B cell (primary cell): ENCODE data around the gene RHBDF1. TPM values are rescaled to one million over a fixed set of nuclear protein-coding genes. Genes with fewer than 3 reads are reported as not detected.
A peak's percentile ranks its signal among the peaks of the same experiment; 100 is the strongest.
"Not testable (repeated sequence)": the region's sequence is repeated elsewhere in the genome, so short reads cannot be mapped to it uniquely, and the experiment has no call there.

Experiments used
- ATAC-seq: fragments of 200-7000 bp; cut with Tn5 transposase; one replicate; pipeline ENCODE4 v1.10.0; 2021; ENCODE audit warnings: low read depth, mild to moderate bottlenecking, moderate number of reproducible peaks, moderate library complexity
- CTCF ChIA-PET: fragments of 350-600 bp; sonication (Branson Sonifier 250); formaldehyde crosslinking; loops from one replicate; lab custom pipeline; 2021; ENCODE audit warnings: antibody characterized with exemption, inconsistent platforms; lab: Charles Lee
- POLR2A ChIA-PET: fragments of 350-600 bp; sonication (Branson Sonifier 250); formaldehyde crosslinking; loops from one replicate; lab custom pipeline; 2021; ENCODE audit warnings: antibody characterized with exemption; lab: Charles Lee
- DNase-seq: peaks from one replicate; pipeline ENCODE4 v3.0.0; 2013
- H2AFZ ChIP-seq: 2 replicates; pipeline ENCODE4 v1.6.1; 2012; ENCODE audit warnings: mild to moderate bottlenecking, low read depth, low read length; ENCODE audit not compliant: insufficient read depth, poor library complexity, severe bottlenecking
- H3K27ac ChIP-seq, 2 donors: 1 replicate in 1 of 2; 2 replicates in 1 of 2; pipeline ENCODE4 v1.5.1; 2012 to 2013; ENCODE audit warnings: low read length in 2 of 2, mild to moderate bottlenecking in 2 of 2, moderate library complexity in 1 of 2
- H3K27me3 ChIP-seq, 4 experiments: fragments of 200-600 bp in 1 of 4; sonication (generic) in 1 of 4; replicated peaks in 1 of 4; 1 replicate in 2 of 4; 2 replicates in 2 of 4; pipeline versions ENCODE4 v1.6.1 to v1.7.0; 2013 to 2016; ENCODE audit warnings: low read length in 3 of 4, mild to moderate bottlenecking in 2 of 4, mixed read lengths in 1 of 4, moderate library complexity in 1 of 4; ENCODE audit not compliant: insufficient read depth in 4 of 4, control insufficient read depth in 3 of 4; ENCODE audit errors: control extremely low read depth in 1 of 4
- H3K36me3 ChIP-seq, 2 experiments: replicated peaks in 1 of 2; 1 replicate in 1 of 2; 2 replicates in 1 of 2; pipeline versions ENCODE4 v1.6.1 to v1.7.1; 2013; ENCODE audit warnings: low read length in 1 of 2; ENCODE audit not compliant: insufficient read depth in 2 of 2, control insufficient read depth in 1 of 2; ENCODE audit errors: control extremely low read depth in 1 of 2, extremely low read depth in 1 of 2
- H3K4me1 ChIP-seq, 2 donors: fragments of 200-600 bp in 1 of 2; sonication (generic) in 1 of 2; 1 replicate in 1 of 2; 2 replicates in 1 of 2; pipeline versions ENCODE4 v1.5.1 to v1.6.1; 2013 to 2017; ENCODE audit warnings: low read length in 2 of 2; ENCODE audit not compliant: control insufficient read depth in 2 of 2, insufficient read depth in 2 of 2
- H3K4me2 ChIP-seq: replicated peaks from 2 replicates; pipeline ENCODE3; 2012; ENCODE audit warnings: mild to moderate bottlenecking, low read depth, low read length; ENCODE audit not compliant: poor library complexity, severe bottlenecking
- H3K4me3 ChIP-seq, 5 experiments: fragments of 200-600 bp in 1 of 5; sonication (generic) in 1 of 5; 1 replicate in 3 of 5; 2 replicates in 2 of 5; pipeline versions ENCODE4 v1.5.1 to v1.7.0; 2011 to 2016; ENCODE audit warnings: low read length in 4 of 5, mild to moderate bottlenecking in 4 of 5, low read depth in 2 of 5, control low read depth in 1 of 5, moderate library complexity in 1 of 5; ENCODE audit not compliant: insufficient read depth in 1 of 5; ENCODE audit errors: control extremely low read depth in 1 of 5, extremely low read depth in 1 of 5
- H3K79me2 ChIP-seq: fragments of 200-600 bp; sonication (generic); one replicate; pipeline ENCODE4 v1.6.0; 2016; ENCODE audit warnings: low read length; ENCODE audit not compliant: control insufficient read depth, insufficient read depth
- H3K9ac ChIP-seq: fragments of 200-600 bp; sonication (generic); 2 replicates; pipeline ENCODE4 v1.6.1; 2017; ENCODE audit warnings: mild to moderate bottlenecking, low read length, moderate library complexity
- H3K9me3 ChIP-seq, 3 donors: one replicate each; pipeline versions ENCODE4 v1.6.1 to v1.7.1; 2013; ENCODE audit warnings: low read length in 2 of 3; ENCODE audit not compliant: control insufficient read depth in 2 of 3, insufficient read depth in 1 of 3; ENCODE audit errors: control extremely low read depth in 1 of 3
- H4K20me1 ChIP-seq: 2 replicates; pipeline ENCODE4 v1.6.0; 2012; ENCODE audit warnings: mild to moderate bottlenecking, low read length; ENCODE audit not compliant: insufficient read depth, control insufficient read depth, poor library complexity, severe bottlenecking
- H3K27ac Mint-ChIP-seq: one replicate; pipeline ENCODE4 v1.8.0; 2021; ENCODE audit warnings: mixed read lengths
- H3K27me3 Mint-ChIP-seq: one replicate; pipeline ENCODE4 v1.8.0; 2021; ENCODE audit warnings: mixed read lengths
- H3K4me1 Mint-ChIP-seq: one replicate; pipeline ENCODE4 v1.8.0; 2021; ENCODE audit warnings: mixed read lengths
- H3K4me3 Mint-ChIP-seq: one replicate; pipeline ENCODE4 v1.8.0; 2021; ENCODE audit warnings: mixed read lengths
- H3K9me3 Mint-ChIP-seq: one replicate; pipeline ENCODE4 v1.8.0; 2022; ENCODE audit warnings: mixed read lengths; ENCODE audit not compliant: insufficient read depth
- EZH2 ChIP-seq: IDR thresholded peaks from 2 replicates; pipeline ENCODE4 v1.6.1; 2012; ENCODE audit warnings: borderline replicate concordance, low read depth, mild to moderate bottlenecking, moderate library complexity, low read length; ENCODE audit not compliant: insufficient read depth, poor library complexity, severe bottlenecking
- whole genome bisulfite sequencing: methylation state at CpG from one replicate; pipeline ENCODE4 v1.1.5; 2013; ENCODE audit warnings: missing lambda C conversion rate; ENCODE audit not compliant: insufficient coverage; 5-methylcytosine and 5-hydroxymethylcytosine counted together
- intact Hi-C: fragments of 100-400 bp; cut with micrococcal nuclease; formaldehyde crosslinking; loops from one replicate; pipeline ENCODE4 v1.10.0; 2022
- polyA plus RNA-seq: library from polyadenylated mRNA; depleted of rRNA; stranded (reverse); fragments of >200 nt; gene quantifications from 2 replicates; pipeline ENCODE4 v1.2.3, GENCODE V29; 2012
- total RNA-seq, 2 donors: library from RNA; stranded (reverse); fragments of 120-200 nt in 1 of 2; gene quantifications; 1 replicate in 1 of 2; 2 replicates in 1 of 2; pipeline versions ENCODE4 v1.2.3 to v1.2.4, GENCODE V29; 2013 to 2022
- TF ChIP-seq, protein P1 (sequence below): fragments of 200-600 bp; IDR thresholded peaks from one replicate; pipeline ENCODE4 v1.8.0; 2022; ENCODE audit warnings: antibody characterized with exemption, mild to moderate bottlenecking

The RHBDF1 gene
- total and polyA plus RNA-seq, 2 donors (not counting 1 experiment from before 2014, with no cell fraction given) = 0.42 to 0.76 TPM

DNA sequence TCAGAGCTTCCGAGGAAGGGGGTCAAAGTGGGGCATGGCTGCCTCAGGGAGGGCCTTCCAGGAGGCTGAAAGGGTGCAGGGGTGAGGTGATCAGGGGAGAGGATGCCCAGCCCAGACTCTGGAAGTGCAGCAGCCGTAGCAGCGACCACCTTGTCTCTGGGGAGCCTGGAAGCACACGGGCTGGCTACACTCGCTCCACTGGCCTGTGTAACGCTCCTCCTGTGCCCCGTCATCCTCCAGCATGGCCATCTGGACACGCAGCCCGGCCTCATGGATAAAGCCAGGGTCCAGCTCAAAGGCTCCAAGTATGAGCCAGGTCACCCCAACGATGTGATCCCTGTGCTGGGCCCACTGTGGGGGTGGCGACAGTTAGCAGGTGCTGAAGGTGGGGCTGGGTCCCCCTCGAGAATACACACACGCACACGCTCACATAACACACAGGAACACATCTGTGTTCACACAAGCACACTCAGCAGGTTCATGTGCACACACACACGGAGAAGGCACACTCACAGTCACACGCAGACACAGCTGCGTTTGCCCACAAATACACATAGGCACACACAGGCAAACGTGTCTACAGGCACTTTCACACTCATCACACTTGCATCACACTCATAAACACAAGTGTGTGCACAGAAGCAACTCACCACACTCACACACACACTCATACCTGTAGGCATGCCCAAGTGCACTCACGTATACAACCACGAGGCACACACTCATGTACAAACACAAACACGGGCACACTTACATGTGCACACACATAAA lies 38.4 kb downstream of the RHBDF1 start:
- peak; percentile 31 for DNase-seq
- peak overlapping the region; percentile 91 to 99 for H3K27ac ChIP-seq
- no peaks in the 10 kb centered on the region for H3K9me3 ChIP-seq
- H4K20me1 ChIP-seq = no peaks in the 10 kb centered on the region
- Mint-ChIP-seq H3K27me3 (no peaks in the 10 kb centered on the region), H3K4me3 (peak overlapping the region; percentile 92), H3K4me1 (peaks cover 65% of the 10 kb centered on the region), H3K27ac (peak overlapping the region; percentile 94), H3K9me3 (no peaks in the 10 kb centered on the region)
- peaks cover 55 to 62% of the 10 kb centered on the region in 2 donors for H3K4me1 ChIP-seq
- peaks cover 46% of the 10 kb centered on the region for H3K79me2 ChIP-seq
- peak overlapping the region; percentile 73 for H3K9ac ChIP-seq
- WGBS = 71% methylated on average over 18 of the region's 21 CpGs
- H3K36me3 ChIP-seq = no peaks in the 10 kb centered on the region
- TF ChIP-seq, protein P1, sequence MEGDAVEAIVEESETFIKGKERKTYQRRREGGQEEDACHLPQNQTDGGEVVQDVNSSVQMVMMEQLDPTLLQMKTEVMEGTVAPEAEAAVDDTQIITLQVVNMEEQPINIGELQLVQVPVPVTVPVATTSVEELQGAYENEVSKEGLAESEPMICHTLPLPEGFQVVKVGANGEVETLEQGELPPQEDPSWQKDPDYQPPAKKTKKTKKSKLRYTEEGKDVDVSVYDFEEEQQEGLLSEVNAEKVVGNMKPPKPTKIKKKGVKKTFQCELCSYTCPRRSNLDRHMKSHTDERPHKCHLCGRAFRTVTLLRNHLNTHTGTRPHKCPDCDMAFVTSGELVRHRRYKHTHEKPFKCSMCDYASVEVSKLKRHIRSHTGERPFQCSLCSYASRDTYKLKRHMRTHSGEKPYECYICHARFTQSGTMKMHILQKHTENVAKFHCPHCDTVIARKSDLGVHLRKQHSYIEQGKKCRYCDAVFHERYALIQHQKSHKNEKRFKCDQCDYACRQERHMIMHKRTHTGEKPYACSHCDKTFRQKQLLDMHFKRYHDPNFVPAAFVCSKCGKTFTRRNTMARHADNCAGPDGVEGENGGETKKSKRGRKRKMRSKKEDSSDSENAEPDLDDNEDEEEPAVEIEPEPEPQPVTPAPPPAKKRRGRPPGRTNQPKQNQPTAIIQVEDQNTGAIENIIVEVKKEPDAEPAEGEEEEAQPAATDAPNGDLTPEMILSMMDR = no peak
- no peak for TF ChIP-seq EZH2
- H2AFZ ChIP-seq = peak overlapping the region; percentile 42
- H3K4me2 ChIP-seq = peak overlapping the region; percentile 89
- peak overlapping the region; percentile 54 to 74 (median 70) for H3K4me3 ChIP-seq
- ATAC-seq = no peak
- H3K27me3 ChIP-seq = no peaks in the 10 kb centered on the region
- intact Hi-C loops = no loop called here
- CTCF ChIA-PET = interaction anchor here (1.4 to 1.9 kb wide), 3 partner anchors 19 to 73 kb away, joined by 5 to 8 read pairs (median 6); partner anchors contain the start of genes POLR3K and SNRNP25
- POLR2A ChIA-PET = interaction anchor here (1.6 kb wide), 1 partner anchor 20 kb away, joined by 5 read pairs; the partner anchor contains the start of genes POLR3K and SNRNP25

DNA sequence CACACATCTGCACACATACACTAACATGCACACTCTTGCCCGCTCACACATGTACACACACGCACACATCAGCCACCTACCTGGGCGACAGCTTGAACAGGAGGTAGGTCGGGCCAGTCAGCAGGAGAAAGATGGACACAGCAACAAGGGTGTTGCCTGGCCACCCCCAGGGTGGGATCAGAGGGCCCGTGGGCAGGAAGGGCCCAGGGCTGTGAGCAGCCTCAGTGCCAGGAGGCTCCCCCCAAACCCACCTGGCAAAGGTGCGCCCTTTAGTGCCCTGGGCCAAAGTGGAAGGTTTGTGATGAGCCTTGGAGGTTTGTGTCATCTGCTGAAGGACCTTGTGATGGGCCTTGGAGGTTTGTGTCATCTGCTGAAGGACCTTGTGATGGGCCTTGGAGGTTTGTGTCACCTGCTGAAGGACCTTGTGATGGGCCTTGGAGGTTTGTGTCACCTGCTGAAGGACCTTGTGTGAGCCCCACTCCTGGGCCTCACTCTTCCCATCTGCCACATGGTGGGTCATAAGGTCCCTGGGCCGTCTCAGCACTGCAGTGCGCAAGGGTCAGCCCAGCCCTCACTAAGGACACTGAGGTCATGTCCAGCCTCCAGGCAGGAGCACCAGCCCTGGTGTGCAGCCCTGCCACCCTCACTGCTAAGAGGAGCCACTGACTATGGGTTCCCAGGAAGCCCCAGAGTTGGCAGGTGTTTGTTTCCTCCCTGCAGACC lies 39.1 kb downstream of the RHBDF1 start:
- intact Hi-C loops, H4K20me1 ChIP-seq, ATAC-seq, H3K9me3 ChIP-seq, H3K27me3 Mint-ChIP-seq, H3K36me3 ChIP-seq, H2AFZ ChIP-seq, DNase-seq, H3K27me3 ChIP-seq, POLR2A ChIA-PET, H3K9me3 Mint-ChIP-seq: not testable (repeated sequence)
- Histone ChIP-seq H3K4me3 (peak overlapping the region in 4 of 5 experiments; percentile 65 to 74 (median 72)), H3K9ac (peak overlapping the region; percentile 73), H3K27ac (peak overlapping the region; percentile 91 to 99), H3K79me2 (peaks cover 44% of the 10 kb centered on the region), H3K4me2 (peak overlapping the region; percentile 89), H3K4me1 (peaks cover 48 to 55% of the 10 kb centered on the region in 2 donors)
- CTCF ChIA-PET = interaction anchor here (1.9 kb wide), 2 partner anchors 20 to 32 kb away, joined by 6 to 8 read pairs; partner anchors contain the start of genes POLR3K and SNRNP25
- peak overlapping the region; percentile 92 for H3K4me3 Mint-ChIP-seq
- H3K4me1 Mint-ChIP-seq = peaks cover 57% of the 10 kb centered on the region
- 79% methylated on average over 2 of the region's 8 CpGs for WGBS
- peak overlapping the region; percentile 94 for H3K27ac Mint-ChIP-seq

DNA sequence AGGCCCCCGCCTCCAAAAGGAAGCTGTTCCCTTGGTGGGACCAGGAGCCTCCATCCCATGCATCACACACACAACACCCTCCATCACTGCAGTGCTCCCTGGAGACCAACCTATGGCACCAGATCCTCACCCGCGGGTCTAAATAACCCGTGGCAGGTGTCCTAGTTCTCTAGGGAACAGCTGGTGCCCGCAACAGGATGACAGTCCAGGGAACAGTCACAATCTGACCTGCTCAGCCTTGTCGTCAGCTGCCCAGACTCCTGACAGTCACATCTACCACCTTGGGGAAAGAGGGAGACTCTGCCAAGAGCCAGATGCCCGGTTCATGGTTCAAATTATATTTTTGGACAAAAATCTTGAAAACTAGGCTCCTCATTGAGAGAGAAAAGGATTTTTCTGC lies 41.8 kb downstream of the RHBDF1 start:
- Mint-ChIP-seq H3K4me3 (peak overlapping the region; percentile 1), H3K4me1 (peaks cover 33% of the 10 kb centered on the region)
- ATAC-seq, H3K27me3 Mint-ChIP-seq, DNase-seq, H2AFZ ChIP-seq, H3K4me3 ChIP-seq, H3K9me3 Mint-ChIP-seq, H3K27me3 ChIP-seq, intact Hi-C loops, H3K9ac ChIP-seq, POLR2A ChIA-PET, H3K36me3 ChIP-seq, H3K9me3 ChIP-seq, CTCF ChIA-PET, H3K4me2 ChIP-seq, H3K27ac ChIP-seq, H4K20me1 ChIP-seq, H3K27ac Mint-ChIP-seq: not testable (repeated sequence)
- no CpG with 5 or more reads among the region's 7 CpGs for WGBS
- H3K79me2 ChIP-seq = peaks cover 22% of the 10 kb centered on the region
- peaks cover 21 to 31% of the 10 kb centered on the region in 2 donors for H3K4me1 ChIP-seq
